Breast epithelium (tissue), 3 donors: ENCODE results near the gene APBA1.

Source experiments
- CTCF ChIP-seq, 3 donors: fragments of 450-650 bp; IDR thresholded peaks; one replicate each; pipeline ENCODE4 v1.5.1; 2016 to 2017; ENCODE audit warnings: antibody characterized with exemption in 3 of 3, mild to moderate bottlenecking in 3 of 3, moderate library complexity in 3 of 3
- POLR2AphosphoS5 ChIP-seq, 3 donors: sonication (generic); formaldehyde crosslinking; IDR thresholded peaks; one replicate each; pipeline ENCODE4 v1.6.1; 2017; ENCODE audit warnings: antibody characterized with exemption in 3 of 3

- TF ChIP-seq CTCF (IDR thresholded peaks at IDR 0.05) (no peak), POLR2AphosphoS5 (IDR thresholded peaks at IDR 0.05) (no peak)
These were observed at the start of gene APBA1 for GRCh38 chr9:69671879-69672595.
